IMR-90 (cell line): ENCODE measurements around the gene RAB39A.

Experiments
- BHLHE40 ChIP-seq: fragments of 150-350 bp; IDR thresholded peaks from 2 replicates; pipeline ENCODE4 v1.6.1; 2016; ENCODE audit warnings: mild to moderate bottlenecking, low read depth, low read length
- CEBPB ChIP-seq: IDR thresholded peaks from 2 replicates; pipeline ENCODE4 v1.6.1; 2012; ENCODE audit warnings: low read depth, low read length, improper control_type of control experiment
- CHD1 ChIP-seq: IDR thresholded peaks from 2 replicates; pipeline ENCODE4 v1.6.1; 2012; ENCODE audit warnings: low read depth, low read length, improper control_type of control experiment
- ELK1 ChIP-seq: fragments of 150-350 bp; IDR thresholded peaks from 2 replicates; pipeline ENCODE4 v1.6.1; 2016; ENCODE audit warnings: low read depth, mild to moderate bottlenecking, low read length, moderate library complexity, borderline replicate concordance
- MAFK ChIP-seq: IDR thresholded peaks from 2 replicates; pipeline ENCODE4 v1.6.1; 2012; ENCODE audit warnings: low read depth, low read length, improper control_type of control experiment
- MAZ ChIP-seq: IDR thresholded peaks from 2 replicates; pipeline ENCODE4 v1.6.1; 2012; ENCODE audit warnings: low read depth, mild to moderate bottlenecking, low read length, improper control_type of control experiment, moderate library complexity, borderline replicate concordance
- MXI1 ChIP-seq: IDR thresholded peaks from 2 replicates; pipeline ENCODE4 v1.6.1; 2012; ENCODE audit warnings: low read depth, mild to moderate bottlenecking, low read length, moderate library complexity, borderline replicate concordance
- POLR2A ChIP-seq: IDR thresholded peaks from 2 replicates; pipeline ENCODE4 v1.6.1; 2012; ENCODE audit warnings: mild to moderate bottlenecking, low read depth, low read length
- RAD21 ChIP-seq: IDR thresholded peaks from 2 replicates; pipeline ENCODE4 v1.6.1; 2012; ENCODE audit warnings: low read length, improper control_type of control experiment
- RFX5 ChIP-seq: IDR thresholded peaks from 2 replicates; pipeline ENCODE4 v1.8.0; 2012; ENCODE audit warnings: low read depth, mild to moderate bottlenecking, low read length, moderate library complexity
- TF ChIP-seq, protein P1 (sequence below): conservative IDR thresholded peaks from 2 replicates; pipeline ENCODE4 v1.5.1; 2012; ENCODE audit warnings: mild to moderate bottlenecking, low read depth, low read length, improper control_type of control experiment
- TF ChIP-seq, protein P2 (sequence below): fragments of 150-350 bp; IDR thresholded peaks from 2 replicates; pipeline ENCODE4 v1.6.1; 2017; ENCODE audit warnings: mild to moderate bottlenecking, antibody characterized with exemption, low read length, low read depth

- TF ChIP-seq, protein P1, sequence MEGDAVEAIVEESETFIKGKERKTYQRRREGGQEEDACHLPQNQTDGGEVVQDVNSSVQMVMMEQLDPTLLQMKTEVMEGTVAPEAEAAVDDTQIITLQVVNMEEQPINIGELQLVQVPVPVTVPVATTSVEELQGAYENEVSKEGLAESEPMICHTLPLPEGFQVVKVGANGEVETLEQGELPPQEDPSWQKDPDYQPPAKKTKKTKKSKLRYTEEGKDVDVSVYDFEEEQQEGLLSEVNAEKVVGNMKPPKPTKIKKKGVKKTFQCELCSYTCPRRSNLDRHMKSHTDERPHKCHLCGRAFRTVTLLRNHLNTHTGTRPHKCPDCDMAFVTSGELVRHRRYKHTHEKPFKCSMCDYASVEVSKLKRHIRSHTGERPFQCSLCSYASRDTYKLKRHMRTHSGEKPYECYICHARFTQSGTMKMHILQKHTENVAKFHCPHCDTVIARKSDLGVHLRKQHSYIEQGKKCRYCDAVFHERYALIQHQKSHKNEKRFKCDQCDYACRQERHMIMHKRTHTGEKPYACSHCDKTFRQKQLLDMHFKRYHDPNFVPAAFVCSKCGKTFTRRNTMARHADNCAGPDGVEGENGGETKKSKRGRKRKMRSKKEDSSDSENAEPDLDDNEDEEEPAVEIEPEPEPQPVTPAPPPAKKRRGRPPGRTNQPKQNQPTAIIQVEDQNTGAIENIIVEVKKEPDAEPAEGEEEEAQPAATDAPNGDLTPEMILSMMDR = no peak
- TF ChIP-seq MAZ (no peak), CEBPB (no peak), RFX5 (no peak), POLR2A (no peak), RAD21 (no peak), CHD1 (no peak), MXI1 (no peak), BHLHE40 (no peak), MAFK (no peak), ELK1 (no peak)
- TF ChIP-seq, protein P2, sequence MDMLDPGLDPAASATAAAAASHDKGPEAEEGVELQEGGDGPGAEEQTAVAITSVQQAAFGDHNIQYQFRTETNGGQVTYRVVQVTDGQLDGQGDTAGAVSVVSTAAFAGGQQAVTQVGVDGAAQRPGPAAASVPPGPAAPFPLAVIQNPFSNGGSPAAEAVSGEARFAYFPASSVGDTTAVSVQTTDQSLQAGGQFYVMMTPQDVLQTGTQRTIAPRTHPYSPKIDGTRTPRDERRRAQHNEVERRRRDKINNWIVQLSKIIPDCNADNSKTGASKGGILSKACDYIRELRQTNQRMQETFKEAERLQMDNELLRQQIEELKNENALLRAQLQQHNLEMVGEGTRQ = no peak
Measured at GRCh38 chr11:107927559-107927958, 689 bp upstream of the RAB39A start.
